Lung microvascular endothelial cell (primary cell): ENCODE measurements around the gene DCAF6. TPM values are rescaled to one million over a fixed set of nuclear protein-coding genes. Genes with fewer than 3 reads are reported as not detected.
"Not testable (repeated sequence)": the region's sequence is repeated elsewhere in the genome, so short reads cannot be mapped to it uniquely, and the experiment has no call there.

Experiments used
- DNase-seq, 2 donors: peaks; one replicate each; pipeline versions ENCODE4 v3.0.0 to v3.0.0-alpha.2; 2010; ENCODE audit warnings: low read depth in 2 of 2
- total RNA-seq: library from RNA; depleted of rRNA; stranded (reverse); fragments of >200 nt; gene quantifications from 2 replicates; pipeline ENCODE4 v1.2.1, GENCODE V29; 2014

DCAF6 gene, protein sequence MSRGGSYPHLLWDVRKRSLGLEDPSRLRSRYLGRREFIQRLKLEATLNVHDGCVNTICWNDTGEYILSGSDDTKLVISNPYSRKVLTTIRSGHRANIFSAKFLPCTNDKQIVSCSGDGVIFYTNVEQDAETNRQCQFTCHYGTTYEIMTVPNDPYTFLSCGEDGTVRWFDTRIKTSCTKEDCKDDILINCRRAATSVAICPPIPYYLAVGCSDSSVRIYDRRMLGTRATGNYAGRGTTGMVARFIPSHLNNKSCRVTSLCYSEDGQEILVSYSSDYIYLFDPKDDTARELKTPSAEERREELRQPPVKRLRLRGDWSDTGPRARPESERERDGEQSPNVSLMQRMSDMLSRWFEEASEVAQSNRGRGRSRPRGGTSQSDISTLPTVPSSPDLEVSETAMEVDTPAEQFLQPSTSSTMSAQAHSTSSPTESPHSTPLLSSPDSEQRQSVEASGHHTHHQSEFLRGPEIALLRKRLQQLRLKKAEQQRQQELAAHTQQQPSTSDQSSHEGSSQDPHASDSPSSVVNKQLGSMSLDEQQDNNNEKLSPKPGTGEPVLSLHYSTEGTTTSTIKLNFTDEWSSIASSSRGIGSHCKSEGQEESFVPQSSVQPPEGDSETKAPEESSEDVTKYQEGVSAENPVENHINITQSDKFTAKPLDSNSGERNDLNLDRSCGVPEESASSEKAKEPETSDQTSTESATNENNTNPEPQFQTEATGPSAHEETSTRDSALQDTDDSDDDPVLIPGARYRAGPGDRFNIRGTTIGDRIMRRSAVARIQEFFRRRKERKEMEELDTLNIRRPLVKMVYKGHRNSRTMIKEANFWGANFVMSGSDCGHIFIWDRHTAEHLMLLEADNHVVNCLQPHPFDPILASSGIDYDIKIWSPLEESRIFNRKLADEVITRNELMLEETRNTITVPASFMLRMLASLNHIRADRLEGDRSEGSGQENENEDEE
- total RNA-seq, result 37.5 and 39.2 TPM in 2 replicates

DNA sequence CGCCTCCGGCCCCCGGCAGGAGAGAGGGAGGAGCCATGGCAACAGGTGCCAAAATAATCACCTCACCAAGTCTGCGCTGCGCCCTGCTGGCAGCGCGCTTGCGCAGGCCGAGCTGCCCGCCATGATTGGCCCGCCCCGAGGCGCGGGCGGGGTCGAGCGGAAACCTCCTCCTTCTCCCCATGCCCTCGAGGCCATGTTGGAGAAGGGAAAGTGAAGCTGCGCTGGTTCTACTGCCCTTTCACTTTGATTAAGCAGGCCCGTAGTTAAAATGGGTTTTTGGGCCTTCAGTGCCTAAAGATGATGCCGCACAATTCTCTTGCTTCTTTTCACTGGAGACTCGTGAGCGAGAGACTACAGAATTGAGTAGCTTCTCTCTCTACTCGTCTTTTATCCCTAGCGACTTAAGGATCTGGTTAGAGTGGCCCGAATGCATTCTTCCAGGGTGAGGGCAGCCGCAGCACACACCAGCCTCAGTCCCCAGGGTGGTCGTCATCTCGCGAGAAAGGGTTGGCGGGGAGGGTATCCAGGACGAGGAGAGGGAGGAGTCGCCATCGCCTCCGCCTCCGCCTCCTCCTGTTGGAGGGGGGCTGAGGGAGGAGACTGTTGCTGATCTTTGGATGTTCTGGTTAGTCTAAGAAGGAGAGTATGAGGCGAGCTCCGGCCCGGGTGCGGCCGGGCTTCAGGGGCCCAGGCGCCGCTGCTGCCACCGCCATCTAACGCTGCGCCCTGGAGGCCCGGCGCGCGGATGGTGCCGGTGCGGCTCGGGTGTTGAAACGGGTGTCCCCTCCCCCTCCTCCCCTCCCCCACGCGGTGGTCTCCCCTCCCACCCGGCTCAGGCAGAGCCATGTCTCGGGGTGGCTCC lies at the start of gene DCAF6:
Gene DCAF6 (plus strand): TSS at position 616 of the 862 bp plus-strand sequence. CDS start 229 bp downstream, at position 845.
- peak; percentile 99 for DNase-seq

DNA sequence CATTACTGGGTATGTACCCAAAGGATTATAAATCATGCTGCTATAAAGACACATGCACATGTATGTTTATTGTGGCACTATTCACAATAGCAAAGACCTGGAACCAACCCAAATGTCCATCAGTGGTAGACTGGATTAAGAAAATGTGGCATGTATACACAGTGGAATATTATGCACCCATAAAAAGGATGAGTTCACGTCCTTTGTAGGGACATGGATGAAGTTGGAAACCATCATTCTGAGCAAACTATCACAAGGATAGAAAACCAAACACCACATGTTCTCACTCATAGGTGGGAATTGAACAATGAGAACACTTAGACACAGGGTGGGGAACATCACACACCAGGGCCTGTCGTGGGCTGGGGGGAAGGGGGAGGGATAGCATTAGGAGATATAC lies 49.3 kb upstream of the DCAF6 start:
- not testable (repeated sequence) for DNase-seq

DNA sequence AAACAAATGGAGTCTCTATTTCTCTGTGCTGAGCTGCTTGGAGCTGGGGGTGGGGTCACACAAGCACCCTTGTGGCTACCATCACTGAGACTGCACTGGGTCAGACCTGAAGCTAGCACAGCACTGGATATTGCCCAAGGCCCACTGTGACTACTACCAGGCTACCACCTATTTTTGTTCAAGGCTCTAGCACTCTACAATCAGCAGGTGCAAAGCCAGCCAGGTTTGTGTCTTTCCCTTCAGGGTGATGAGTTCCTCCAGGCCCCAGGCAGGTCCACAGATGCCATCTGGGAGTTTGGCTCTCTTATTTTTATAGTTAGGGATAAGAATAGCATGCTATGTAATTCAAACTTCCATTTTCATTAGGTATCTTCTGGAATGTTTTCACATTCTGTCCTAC lies 46.1 kb upstream of the DCAF6 start:
- no peak for DNase-seq

DNA sequence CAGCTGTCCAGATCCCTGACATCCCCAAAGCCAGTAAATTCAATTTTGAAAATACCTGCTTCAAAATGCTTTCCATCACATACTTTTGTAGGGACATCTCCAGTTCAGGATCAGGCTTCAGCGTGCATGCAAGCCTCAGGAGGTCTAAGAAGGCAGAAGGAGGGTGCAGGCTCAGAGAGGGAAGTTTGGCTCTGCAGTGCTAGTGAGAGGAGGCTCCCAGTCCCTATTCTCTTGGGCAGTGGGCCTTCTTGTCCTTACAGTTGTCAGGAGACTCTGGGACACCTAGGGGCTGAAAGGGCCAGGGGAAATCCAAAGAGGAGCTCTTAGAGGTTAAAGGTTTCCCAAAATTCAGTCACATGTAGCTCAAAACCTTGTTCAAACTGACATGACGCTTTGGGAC lies 42.7 kb upstream of the DCAF6 start:
- DNase-seq, result no peak

DNA sequence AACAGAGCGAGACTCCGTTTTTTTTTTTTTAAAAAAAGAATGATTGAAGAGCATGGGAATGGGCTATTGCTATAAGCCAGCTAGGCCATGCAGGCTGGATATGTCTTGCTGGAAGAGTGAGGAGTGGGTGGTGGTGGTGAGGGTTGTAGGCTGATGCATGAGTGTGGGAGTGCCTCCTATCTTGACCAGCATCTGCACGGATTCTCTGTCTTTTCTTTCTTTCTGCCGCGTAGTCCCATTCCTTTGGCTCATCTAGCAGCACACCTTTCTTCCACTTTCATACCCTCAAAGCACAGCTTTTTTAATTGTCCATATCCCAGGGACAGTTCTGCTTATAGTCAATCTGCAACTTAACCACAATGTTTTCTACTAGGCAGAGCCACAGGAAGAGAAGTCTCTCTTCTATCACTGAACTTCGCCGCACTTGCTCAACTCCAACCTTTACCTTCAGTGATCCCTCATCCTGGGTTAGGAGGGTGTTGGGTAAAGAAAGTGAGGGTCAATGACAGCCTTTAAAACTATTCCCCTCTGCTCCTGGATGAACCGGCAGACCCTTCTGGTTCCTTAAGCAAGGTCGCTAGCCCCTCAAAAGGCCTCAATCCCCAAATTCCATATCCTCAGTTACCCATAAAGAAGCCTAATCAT lies 37.8 kb upstream of the DCAF6 start:
- no peak for DNase-seq

DNA sequence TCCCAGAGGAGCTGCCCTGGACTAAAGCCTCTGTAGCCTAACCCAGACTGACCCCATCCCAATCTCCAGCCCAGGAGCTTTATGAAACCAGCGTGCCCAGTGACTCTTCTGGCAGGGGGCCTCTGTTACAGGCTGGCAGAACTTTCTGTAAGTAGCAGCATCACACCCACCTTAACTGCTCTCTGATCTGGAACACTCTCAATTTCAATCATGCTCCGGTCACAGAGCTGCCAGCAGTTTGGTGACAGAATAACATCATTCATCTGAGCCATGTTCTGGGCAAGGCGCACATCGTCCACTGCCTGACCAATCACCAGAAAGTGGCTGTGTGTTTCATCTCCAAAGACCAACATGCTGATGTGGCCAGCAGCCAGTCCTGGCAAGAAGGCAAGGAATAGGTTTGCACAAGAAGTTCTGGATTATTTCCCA lies 37.2 kb upstream of the DCAF6 start:
- DNase-seq, result no peak

DNA sequence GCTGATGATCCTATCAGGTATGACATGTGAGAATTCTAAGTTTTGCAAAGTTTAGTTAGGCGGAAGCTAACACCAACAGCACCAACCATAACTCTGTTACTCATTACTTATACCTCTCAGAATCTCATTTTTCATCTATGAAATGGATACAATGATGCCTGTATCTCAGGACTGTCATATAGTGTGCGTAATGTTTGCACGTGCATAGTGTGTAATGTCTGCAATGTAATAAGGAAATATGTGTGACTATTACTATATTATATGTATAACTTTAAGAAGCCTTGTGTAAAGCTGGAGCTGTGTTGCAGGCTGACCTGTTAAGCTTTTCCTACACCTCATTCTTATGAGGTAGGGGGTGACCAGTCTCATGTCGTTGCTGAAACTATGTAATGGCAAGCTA lies 35.6 kb upstream of the DCAF6 start:
- DNase-seq, result no peak

DNA sequence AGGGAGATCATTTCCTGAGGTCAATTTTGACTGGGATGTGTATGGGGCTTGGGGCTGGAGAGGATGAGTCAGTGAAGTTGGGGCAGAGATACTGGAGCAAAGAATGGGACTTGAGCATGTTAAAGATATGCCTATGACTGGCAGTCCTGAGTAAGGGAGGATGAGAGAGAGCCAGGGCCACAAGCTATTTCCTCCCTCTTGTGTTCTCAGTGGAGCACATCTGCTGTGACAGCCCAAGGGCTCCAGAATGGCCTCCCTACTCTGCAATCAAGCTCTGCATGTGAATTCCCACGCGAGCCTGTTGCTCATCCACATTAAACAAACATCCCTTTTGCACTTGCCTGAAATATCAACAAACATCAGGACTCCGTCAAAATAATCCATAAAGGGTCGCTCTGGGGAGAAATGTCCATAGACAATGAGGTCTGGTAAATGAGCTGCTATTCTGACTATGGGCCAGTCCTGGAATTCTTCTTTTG lies 31.8 kb upstream of the DCAF6 start:
- DNase-seq, result peak; percentile 37 to 86

DNA sequence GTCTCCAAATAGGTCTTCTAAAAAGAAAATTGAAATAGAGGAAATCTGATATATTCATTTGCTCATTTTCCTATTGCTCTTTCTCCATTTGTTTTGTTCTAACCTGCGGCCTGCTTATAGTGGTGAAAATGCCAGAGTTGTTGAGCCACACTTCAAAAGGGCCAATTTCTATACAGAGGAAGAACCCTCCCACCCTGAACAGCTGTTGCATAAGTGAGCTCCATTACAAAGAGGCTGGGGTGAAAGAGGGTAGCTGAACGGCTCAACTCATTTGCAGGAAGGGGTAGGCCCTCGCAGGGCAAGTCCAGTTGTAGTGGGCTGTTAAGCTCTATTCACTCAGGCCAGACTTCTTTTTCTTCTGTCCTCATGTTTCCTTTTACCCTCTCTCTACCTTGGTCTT lies 31.3 kb upstream of the DCAF6 start:
- peak; percentile 8 to 37 for DNase-seq

DNA sequence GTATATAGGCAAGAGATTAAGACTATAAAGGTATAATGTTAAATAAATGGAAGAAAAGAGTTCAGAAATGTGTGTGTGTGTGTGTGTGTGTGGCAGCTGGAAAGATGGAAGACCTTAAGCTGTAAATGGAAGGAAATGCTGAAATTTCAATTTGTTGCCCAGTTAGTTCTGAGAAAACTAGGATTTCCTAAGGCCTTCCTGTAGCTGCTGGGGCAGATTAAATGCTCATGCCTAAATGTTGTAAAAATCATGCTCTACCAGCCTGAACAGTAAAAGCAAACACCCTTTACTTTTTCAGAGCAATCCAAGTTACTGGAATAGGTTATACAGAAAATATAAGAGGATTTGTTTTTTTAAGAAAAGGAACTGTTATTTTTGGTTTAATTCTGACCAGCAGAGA lies 30.8 kb upstream of the DCAF6 start:
- no peak for DNase-seq

DNA sequence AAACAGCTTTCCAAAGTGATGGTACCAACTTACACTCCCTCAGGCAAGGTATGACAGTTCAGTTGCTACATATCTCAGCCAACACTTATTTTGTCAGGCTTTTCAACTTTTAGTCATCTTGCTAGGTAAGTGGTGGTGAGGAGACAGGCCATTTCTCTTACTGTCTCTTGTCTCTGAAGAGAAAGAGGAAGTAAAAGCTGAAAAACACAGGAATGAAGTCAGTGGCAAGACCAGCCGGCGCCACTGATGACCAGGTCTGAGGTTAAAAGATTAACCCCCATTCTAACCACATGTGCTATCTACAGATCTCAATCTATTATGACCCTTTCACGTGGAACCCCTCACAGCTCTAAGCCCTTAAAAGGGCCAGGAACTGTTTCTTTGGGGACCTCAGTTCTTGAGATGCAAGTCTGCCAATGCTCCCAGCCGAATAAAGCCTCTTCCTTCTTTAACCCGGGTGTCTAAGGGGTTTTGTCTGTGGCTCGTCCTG lies 26.7 kb upstream of the DCAF6 start:
- no peak for DNase-seq

DNA sequence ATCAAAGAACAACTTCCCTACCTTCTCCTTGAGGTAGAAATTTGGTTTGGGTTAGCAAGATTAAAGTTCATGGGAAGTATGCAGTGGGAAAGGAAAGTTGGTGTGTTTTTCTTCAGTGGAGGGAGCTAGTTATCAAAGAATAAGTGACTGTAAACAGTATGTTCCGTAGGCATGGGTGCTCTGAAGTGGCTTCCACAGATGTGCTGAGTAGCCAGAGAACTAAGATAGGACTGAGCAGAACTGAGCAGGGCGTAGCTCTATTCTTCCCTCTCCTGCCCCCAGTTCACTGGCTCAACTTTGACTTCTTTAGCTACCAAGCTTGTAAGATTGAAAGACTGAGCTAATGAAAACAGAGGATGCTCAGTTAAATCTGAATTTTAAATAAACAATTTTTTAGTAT lies 26.0 kb upstream of the DCAF6 start:
- no peak for DNase-seq

DNA sequence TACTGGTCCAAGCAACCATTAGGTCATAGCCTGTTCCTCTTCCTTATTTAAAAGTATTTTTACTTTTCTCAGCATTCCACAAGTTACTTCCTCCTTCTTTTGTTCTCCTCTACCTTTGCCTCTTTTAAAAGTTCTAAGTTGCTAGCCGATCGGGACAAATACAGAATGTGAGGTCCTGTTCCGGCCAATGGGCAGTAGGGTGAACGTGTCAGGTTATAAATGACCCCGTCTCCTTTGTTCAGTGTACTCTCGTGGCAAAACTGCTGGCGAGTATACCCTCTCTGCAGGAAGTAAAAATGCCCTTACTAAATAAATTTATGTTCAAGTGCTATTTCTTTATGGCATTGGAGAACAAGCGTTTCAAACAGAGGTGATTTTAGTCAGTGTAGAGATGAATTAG lies 25.1 kb upstream of the DCAF6 start:
- DNase-seq, result peak in 1 of 2 donors; percentile 23

DNA sequence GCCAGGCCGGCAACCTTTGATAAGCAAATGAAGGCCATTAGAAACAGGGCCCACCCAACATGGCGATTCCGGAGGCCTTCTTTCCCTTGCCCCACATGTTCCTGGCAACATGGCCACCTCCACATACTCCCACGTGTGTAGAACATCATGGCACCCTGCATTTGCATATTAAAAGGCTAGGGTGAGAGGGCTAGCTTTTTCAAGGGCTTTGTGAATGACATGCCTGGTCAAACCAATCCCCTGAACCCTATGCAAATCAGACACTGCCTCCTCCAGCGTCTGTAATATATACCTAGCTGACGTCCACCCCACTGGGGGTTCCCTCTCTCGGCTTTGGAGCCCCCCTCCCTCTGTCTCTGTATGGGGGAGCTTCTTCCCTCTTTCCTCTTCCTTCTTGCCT lies 24.2 kb upstream of the DCAF6 start:
- no peak for DNase-seq

DNA sequence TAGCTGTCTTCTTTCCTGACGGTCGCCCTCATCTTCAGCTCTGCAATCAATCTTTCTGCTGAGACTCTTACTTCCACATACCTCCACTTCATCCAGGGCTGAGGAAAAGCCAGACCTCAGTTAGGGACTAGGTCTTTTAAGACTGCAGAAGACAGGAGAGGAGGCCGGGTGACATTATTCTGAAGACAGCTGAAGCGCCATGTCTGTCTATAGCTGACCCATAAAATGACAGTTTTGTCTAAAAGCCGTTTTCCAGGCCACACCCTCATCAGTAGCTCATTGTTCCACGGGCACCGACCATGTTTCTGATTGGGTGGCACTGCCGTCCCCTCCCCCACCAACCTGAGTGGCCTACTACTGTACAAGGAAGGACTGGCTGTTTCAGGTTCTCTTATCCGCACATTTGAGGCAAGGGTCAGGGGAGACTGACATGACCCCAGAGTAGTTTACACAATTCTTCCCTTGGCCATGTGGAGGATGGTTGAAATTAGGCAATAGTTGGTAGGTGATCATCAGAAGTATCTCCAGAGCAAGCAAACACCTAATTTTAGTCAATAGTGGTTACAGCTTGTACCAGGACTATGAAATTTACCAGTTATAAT lies 22.5 kb upstream of the DCAF6 start, which contains the start of gene ADCY10:
Gene ADCY10 (minus strand): TSS at position 240 of the 602 bp plus-strand sequence. CDS start 8,994 bp downstream, outside the sequence.
- no peak for DNase-seq

DNA sequence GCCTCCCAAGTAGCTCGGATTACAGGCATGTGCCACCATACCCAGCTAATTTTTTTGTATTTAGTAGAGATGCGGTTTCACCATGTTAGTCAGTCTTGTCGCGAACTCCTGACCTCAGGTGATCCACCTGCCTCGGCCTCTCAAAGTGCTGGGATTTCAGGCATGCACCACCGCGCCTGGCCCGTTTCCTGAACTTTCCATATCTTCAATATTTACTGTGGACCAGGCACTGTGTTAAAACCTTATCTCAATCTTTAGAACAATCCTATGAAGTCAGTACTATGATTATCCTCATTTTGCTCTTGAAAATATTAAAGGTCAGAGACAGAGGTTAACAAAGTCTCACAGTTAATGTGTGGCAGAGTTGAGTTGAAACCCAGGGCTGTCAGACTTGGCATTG lies 20.9 kb upstream of the DCAF6 start:
- no peak for DNase-seq

DNA sequence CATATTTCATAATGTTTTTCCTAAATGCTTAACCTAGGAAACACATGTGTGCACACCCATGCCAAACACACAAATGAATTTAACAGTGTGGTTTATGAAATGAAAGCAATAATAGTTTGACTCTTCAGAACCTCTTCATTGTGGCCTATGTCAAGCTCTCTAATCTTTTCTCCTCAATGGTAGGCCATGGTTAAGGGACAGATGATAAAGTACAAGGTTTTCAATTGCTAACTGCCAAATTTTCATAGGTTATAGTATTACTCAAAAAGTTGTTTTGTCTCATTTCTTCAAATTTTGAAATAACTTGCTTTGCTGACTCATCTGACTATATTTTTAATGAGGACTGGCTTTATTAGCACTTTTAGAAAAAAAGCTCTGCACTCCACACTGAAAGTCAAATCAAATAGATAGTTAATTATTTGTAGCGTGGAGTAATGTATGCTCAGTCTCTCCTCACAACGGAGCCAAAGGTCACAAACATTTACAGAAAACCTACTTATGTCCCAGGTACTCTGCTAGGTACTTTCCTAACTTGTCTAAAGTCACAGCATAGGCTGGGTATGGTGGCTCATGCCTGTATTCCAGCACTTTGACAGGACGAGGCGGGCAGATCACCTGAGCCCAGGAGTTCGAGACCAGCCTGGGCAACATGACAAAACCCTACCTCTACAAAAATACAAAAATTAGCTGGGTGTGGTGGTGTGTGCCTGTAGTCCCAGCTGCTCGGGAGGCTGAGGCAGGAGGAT lies 19.5 kb upstream of the DCAF6 start:
- DNase-seq, result no peak

DNA sequence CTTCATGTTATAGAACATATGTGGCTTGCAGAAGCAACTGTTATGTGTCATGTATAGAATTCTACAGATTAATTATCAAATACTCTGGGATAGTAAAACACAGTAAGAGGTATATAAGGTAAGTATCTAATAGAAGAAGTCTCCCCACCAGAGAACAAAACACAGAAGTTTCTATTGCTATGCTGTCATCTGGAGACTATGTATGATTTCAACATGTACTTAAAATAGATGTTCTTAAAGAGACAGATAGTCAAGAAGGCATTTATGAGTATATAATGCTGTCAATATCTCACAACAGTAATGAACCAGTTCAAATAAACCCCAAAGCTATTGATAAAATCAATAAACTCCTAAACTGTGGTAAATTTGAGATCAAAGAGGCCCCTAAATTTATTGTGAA lies 14.5 kb upstream of the DCAF6 start:
- DNase-seq, result peak in 1 of 2 donors; percentile 10

DNA sequence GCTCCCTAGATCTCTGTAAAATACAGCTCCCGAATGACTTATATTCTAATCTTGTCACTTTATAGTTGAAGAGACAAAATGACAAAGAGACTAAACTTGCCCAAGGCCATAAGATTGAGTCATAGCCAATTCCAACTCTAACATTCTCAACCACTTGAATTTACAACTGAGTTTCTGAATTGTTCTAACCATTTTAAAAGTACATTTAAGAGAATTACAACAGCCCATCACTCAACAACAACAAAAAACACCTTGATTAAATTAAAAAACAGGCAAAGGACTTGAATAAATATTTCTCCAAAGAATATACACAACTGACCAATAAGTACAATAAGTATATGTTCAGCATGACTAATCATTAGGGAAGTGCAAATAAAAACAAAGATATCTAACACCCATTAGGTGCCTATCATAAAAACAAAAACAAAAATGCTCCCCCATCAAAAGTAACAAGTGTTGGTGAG lies 13.8 kb upstream of the DCAF6 start:
- no peak for DNase-seq
